DND-41 (cell line): Measurements from ENCODE around the gene SLIT1.

ENCODE experiments used
- CTCF ChIP-seq: IDR thresholded peaks from 2 replicates; pipeline ENCODE4 v1.5.1; 2012; ENCODE audit warnings: borderline replicate concordance, low read length, moderate library complexity, mild to moderate bottlenecking; ENCODE audit not compliant: poor library complexity, severe bottlenecking; ENCODE audit errors: extremely low read depth
- EZH2 ChIP-seq: IDR thresholded peaks from 3 replicates; pipeline ENCODE4 v1.6.1; 2012; ENCODE audit warnings: borderline replicate concordance, low read depth, mild to moderate bottlenecking, moderate library complexity, low read length, inconsistent platforms; ENCODE audit not compliant: severe bottlenecking

GRCh38 chr10:97105303-97105702 lies 80.5 kb downstream of the SLIT1 start:
- TF ChIP-seq EZH2 (no peak), CTCF (no peak)
